Thyroid gland (tissue), 4 donors: ENCODE results near the gene ARNT2.

Experiments
- CTCF ChIP-seq, 6 experiments: fragments of 200-600 bp in 3 of 6; fragments of 450-650 bp in 3 of 6; sonication (generic) in 3 of 6; IDR thresholded peaks; one replicate each; pipeline ENCODE4 v1.5.1; 2016 to 2019; ENCODE audit warnings: antibody characterized with exemption in 6 of 6, mild to moderate bottlenecking in 2 of 6, inconsistent platforms in 1 of 6, moderate library complexity in 1 of 6
- POLR2A ChIP-seq, 2 donors: fragments of 450-650 bp; IDR thresholded peaks; one replicate each; pipeline ENCODE4 v1.6.1; 2017; ENCODE audit warnings: antibody characterized with exemption in 2 of 2, mild to moderate bottlenecking in 2 of 2, moderate library complexity in 1 of 2

GRCh38 chr15:80441714-80442113 is 37.5 kb downstream of the ARNT2 start:
- no peak for TF ChIP-seq CTCF (IDR thresholded peaks at IDR 0.05)
- TF ChIP-seq POLR2A (IDR thresholded peaks at IDR 0.05) = no peak
